ENCODE measurements around the gene AGXT. TPM values are rescaled to one million over a fixed set of nuclear protein-coding genes. Genes with fewer than 3 reads are reported as not detected.

Gene AGXT
- total RNA-seq, 2 experiments from 2014 or later = not detected

GRCh38 chr2:240891492-240892340, 23.1 kb downstream of the AGXT start:
- Histone ChIP-seq H2AFZ (ENCODE audit: low read length) (no peak overlapping the region), H3K36me3 (ENCODE audit: insufficient read depth, low read length) (no peaks in the 10 kb centered on the region), H3K4me3 (ENCODE audit: low read depth, low read length, poor library complexity, severe bottlenecking) (no peak overlapping the region), H3K27ac (ENCODE audit: low read depth, low read length, poor library complexity, severe bottlenecking) (no peak overlapping the region), H3K4me1 (ENCODE audit: insufficient read depth, low read length, poor library complexity, severe bottlenecking) (no peaks in the 10 kb centered on the region), H3K9me2 (ENCODE audit: insufficient read depth, low read length) (no peaks in the 10 kb centered on the region), H3K9me3 (ENCODE audit: low read length) (no peaks in the 10 kb centered on the region), H3K79me2 (ENCODE audit: insufficient read depth, low read depth, low read length) (no peaks in the 10 kb centered on the region), H3K4me2 (ENCODE audit: low read length) (no peak overlapping the region), H4K20me1 (ENCODE audit: insufficient read depth, low read length) (no peaks in the 10 kb centered on the region)
- BruUV-seq (replicated peaks) = no TSS peak
- DNase-seq (ENCODE audit: low spot score) = no peak
- TF ChIP-seq CTCF (conservative IDR thresholded peaks at IDR 0.05; ENCODE audit: low read length) (no peak), EZH2phosphoT487 (IDR thresholded peaks at IDR 0.05; ENCODE audit: borderline replicate concordance, low read depth, low read length) (no peak)
- intact Hi-C loops (cut with micrococcal nuclease; ENCODE audit: unreplicated experiment) = no loop called here
- POLR2A ChIA-PET = no interaction called here
- CTCF ChIA-PET (ENCODE audit: unreplicated experiment) = no interaction called here

GRCh38 chr2:240892356-240892755, 23.7 kb downstream of the AGXT start:
- intact Hi-C loops (cut with micrococcal nuclease; ENCODE audit: unreplicated experiment) = no loop called here
- no TSS peak for BruUV-seq (replicated peaks)
- Histone ChIP-seq H4K20me1 (ENCODE audit: insufficient read depth, low read length) (no peaks in the 10 kb centered on the region), H2AFZ (ENCODE audit: low read length) (no peak overlapping the region), H3K4me2 (ENCODE audit: low read length) (no peak overlapping the region), H3K4me3 (ENCODE audit: low read depth, low read length, poor library complexity, severe bottlenecking) (no peak overlapping the region), H3K79me2 (ENCODE audit: insufficient read depth, low read depth, low read length) (no peaks in the 10 kb centered on the region), H3K4me1 (ENCODE audit: insufficient read depth, low read length, poor library complexity, severe bottlenecking) (no peaks in the 10 kb centered on the region), H3K9me3 (ENCODE audit: low read length) (no peaks in the 10 kb centered on the region), H3K27ac (ENCODE audit: low read depth, low read length, poor library complexity, severe bottlenecking) (no peak overlapping the region), H3K9me2 (ENCODE audit: insufficient read depth, low read length) (no peaks in the 10 kb centered on the region), H3K36me3 (ENCODE audit: insufficient read depth, low read length) (no peaks in the 10 kb centered on the region)
- ChIA-PET CTCF (ENCODE audit: unreplicated experiment) (no interaction called here), POLR2A (no interaction called here)
- no peak for TF ChIP-seq EZH2phosphoT487 (IDR thresholded peaks at IDR 0.05; ENCODE audit: borderline replicate concordance, low read depth, low read length)
- TF ChIP-seq CTCF (conservative IDR thresholded peaks at IDR 0.05; ENCODE audit: low read length) = no peak
- no peak for DNase-seq (ENCODE audit: low spot score)

GRCh38 chr2:240892925-240893324, 24.3 kb downstream of the AGXT start:
- DNase-seq (ENCODE audit: low spot score) = no peak
- Histone ChIP-seq H3K79me2 (ENCODE audit: insufficient read depth, low read depth, low read length) (no peaks in the 10 kb centered on the region), H4K20me1 (ENCODE audit: insufficient read depth, low read length) (no peaks in the 10 kb centered on the region), H2AFZ (ENCODE audit: low read length) (no peak overlapping the region), H3K9me3 (ENCODE audit: low read length) (no peaks in the 10 kb centered on the region), H3K9me2 (ENCODE audit: insufficient read depth, low read length) (no peaks in the 10 kb centered on the region), H3K4me2 (ENCODE audit: low read length) (no peak overlapping the region), H3K4me1 (ENCODE audit: insufficient read depth, low read length, poor library complexity, severe bottlenecking) (no peaks in the 10 kb centered on the region), H3K4me3 (ENCODE audit: low read depth, low read length, poor library complexity, severe bottlenecking) (no peak overlapping the region), H3K36me3 (ENCODE audit: insufficient read depth, low read length) (no peaks in the 10 kb centered on the region), H3K27ac (ENCODE audit: low read depth, low read length, poor library complexity, severe bottlenecking) (no peak overlapping the region)
- intact Hi-C loops (cut with micrococcal nuclease; ENCODE audit: unreplicated experiment) = no loop called here
- TF ChIP-seq CTCF (conservative IDR thresholded peaks at IDR 0.05; ENCODE audit: low read length) (no peak), EZH2phosphoT487 (IDR thresholded peaks at IDR 0.05; ENCODE audit: borderline replicate concordance, low read depth, low read length) (no peak)
- ChIA-PET CTCF (ENCODE audit: unreplicated experiment) (no interaction called here), POLR2A (no interaction called here)
- BruUV-seq (replicated peaks) = no TSS peak
